ENCODE measurements around the gene TLDC2. TPM values are rescaled to one million over a fixed set of nuclear protein-coding genes. Genes with fewer than 3 reads are reported as not detected.

TLDC2 gene
- total and polyA plus RNA-seq, 12 donors = 0.10 to 0.33 (median 0.26) TPM; not detected in 8

DNA sequence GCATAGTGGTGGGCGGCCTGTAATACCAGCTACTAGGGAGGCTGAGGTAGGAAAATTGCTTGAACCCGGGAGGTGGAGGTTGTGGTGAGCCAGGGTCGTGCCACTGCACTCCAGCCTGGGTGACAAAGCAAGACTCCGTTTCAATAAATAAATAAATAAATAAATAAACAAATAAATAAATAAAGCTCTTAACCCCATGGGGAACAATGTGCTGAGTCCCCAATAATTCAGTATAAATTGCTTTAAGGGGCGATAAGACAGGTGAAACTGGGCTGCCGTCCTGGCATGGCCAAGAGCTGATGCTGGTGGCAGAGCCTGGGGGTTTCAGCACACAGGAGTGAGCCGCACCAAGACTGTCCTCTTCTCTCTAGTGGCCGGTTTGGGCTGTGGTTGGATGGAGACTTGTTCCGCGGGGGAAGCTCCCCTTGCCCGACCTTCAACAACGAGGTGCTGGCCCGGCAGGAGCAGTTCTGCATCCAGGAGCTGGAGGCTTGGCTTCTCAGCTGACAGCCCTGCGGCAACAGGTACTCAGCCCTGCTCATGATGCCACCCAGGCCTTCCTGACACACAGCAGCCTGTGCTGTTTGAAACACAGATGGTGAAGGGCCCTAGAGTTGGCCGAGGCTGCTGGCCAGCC lies 13.1 kb downstream of the TLDC2 start:
- H3K9me3 ChIP-seq (replicated peaks in 1 of 3) = no peaks in the 10 kb centered on the region
- intact Hi-C loops (cut with DNase I) = no loop called here
- H3K4me3 ChIP-seq = no peak overlapping the region
- 82 to 84% (median 83%) methylated on average over 9 to 15 of the region's 15 CpGs for WGBS, 4 donors
- no peak for TF ChIP-seq POLR2A (IDR thresholded peaks at IDR 0.05)
- no peak for TF ChIP-seq CTCF (IDR thresholded peaks at IDR 0.05)
- no peak for DNase-seq
- H3K4me1 ChIP-seq (replicated peaks in 1 of 2) = peaks cover 0 to 16% of the 10 kb centered on the region in 2 donors
- H3K36me3 ChIP-seq (replicated peaks in 1 of 2) = peaks cover 0 to 44% of the 10 kb centered on the region in 2 donors
- H3K27ac ChIP-seq = no peak overlapping the region
- H3K27me3 ChIP-seq = no peaks in the 10 kb centered on the region

- TF ChIP-seq POLR2A (IDR thresholded peaks at IDR 0.05) = no peak
- no peak for TF ChIP-seq CTCF (IDR thresholded peaks at IDR 0.05)
- WGBS, 4 donors = 87 to 92% (median 88%) methylated on average over 9 of the region's 9 CpGs
- Histone ChIP-seq H3K36me3 (replicated peaks in 1 of 2) (peaks cover 0 to 60% of the 10 kb centered on the region in 2 donors), H3K4me3 (no peak overlapping the region), H3K27me3 (no peaks in the 10 kb centered on the region), H3K4me1 (replicated peaks in 1 of 2) (peaks cover 0 to 16% of the 10 kb centered on the region in 2 donors), H3K9me3 (replicated peaks in 1 of 3) (no peaks in the 10 kb centered on the region), H3K27ac (no peak overlapping the region)
- intact Hi-C loops (cut with DNase I) = no loop called here
- DNase-seq = no peak
Observed at GRCh38 chr20:36890586-36890985, 14.6 kb downstream of the TLDC2 start.

DNA sequence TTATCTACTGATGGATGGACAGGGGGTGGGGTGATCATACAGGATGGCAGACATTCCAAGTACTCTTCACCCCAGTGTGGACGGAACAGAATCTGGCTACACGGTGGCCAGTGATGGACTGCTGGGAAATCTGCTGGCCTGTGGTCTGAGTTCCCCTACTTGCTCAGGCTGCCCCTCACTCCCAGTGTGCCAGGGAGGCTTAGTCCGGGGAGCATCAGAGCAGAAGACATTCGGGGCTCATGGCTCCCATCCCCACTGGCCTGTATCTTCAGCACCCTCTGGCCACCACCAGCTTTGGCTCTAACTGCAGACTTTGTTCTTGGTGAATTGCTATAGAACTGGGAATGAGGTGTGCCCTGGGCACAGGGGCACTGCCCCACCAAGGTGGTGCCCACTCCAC lies 15.3 kb downstream of the TLDC2 start:
- H3K27ac ChIP-seq = no peak overlapping the region
- TF ChIP-seq POLR2A (IDR thresholded peaks at IDR 0.05) (no peak), CTCF (IDR thresholded peaks at IDR 0.05) (no peak)
- DNase-seq = no peak
- H3K4me3 ChIP-seq = no peak overlapping the region
- 81 to 91% (median 89%) methylated on average over 2 to 4 of the region's 4 CpGs for WGBS, 4 donors
- no peaks in the 10 kb centered on the region for H3K9me3 ChIP-seq (replicated peaks in 1 of 3)
- no peaks in the 10 kb centered on the region for H3K27me3 ChIP-seq
- intact Hi-C loops (cut with DNase I) = no loop called here
- H3K4me1 ChIP-seq (replicated peaks in 1 of 2) = peaks cover 0 to 16% of the 10 kb centered on the region in 2 donors
- H3K36me3 ChIP-seq (replicated peaks in 1 of 2) = peaks cover 0 to 66% of the 10 kb centered on the region in 2 donors

DNA sequence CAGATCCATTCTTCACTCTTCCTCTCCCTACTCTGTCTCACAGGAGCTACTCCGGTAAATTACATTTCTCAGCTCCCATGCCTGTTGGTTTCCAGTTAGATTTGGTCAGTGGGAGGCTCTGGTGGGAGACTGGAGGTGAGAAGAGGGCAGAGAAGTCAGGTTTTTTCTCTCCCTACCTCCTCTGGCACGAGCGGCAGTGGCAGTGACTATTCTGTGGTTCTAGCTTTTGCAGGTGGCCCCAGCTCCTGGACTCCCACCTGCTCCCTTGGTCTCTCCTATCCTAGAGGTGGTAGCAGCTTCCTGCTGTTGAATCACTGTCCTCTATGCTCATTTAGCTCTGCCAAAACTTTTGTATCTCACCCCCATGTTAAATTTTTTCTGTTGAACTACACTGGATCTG lies 17.9 kb downstream of the TLDC2 start:
- peaks cover 0 to 90% of the 10 kb centered on the region in 2 donors for H3K36me3 ChIP-seq (replicated peaks in 1 of 2)
- 89 to 100% (median 94%) methylated on average over 3 of the region's 3 CpGs for WGBS, 4 donors
- no peak overlapping the region for H3K4me3 ChIP-seq
- no peak overlapping the region for H3K27ac ChIP-seq
- TF ChIP-seq CTCF (IDR thresholded peaks at IDR 0.05) = no peak
- TF ChIP-seq POLR2A (IDR thresholded peaks at IDR 0.05) = no peak
- DNase-seq = no peak
- H3K27me3 ChIP-seq = no peaks in the 10 kb centered on the region
- no peaks in the 10 kb centered on the region for H3K4me1 ChIP-seq (replicated peaks in 1 of 2)
- H3K9me3 ChIP-seq (replicated peaks in 1 of 3) = no peaks in the 10 kb centered on the region
- intact Hi-C loops (cut with DNase I) = no loop called here
